Occipital lobe (tissue), 2 donors: ENCODE results near the gene CPNE8. TPM values are rescaled to one million over a fixed set of nuclear protein-coding genes. Genes with fewer than 3 reads are reported as not detected.
A peak's percentile ranks its signal among the peaks of the same experiment; 100 is the strongest.

Source experiments
- DNase-seq: peaks from one replicate; lab custom pipeline; 2025; lab: John Stamatoyannopoulos, UW
- total RNA-seq: library from RNA; depleted of rRNA; stranded (reverse); fragments of >200 nt; gene quantifications from one replicate; pipeline ENCODE4 v1.2.3, GENCODE V29; 2014

Gene CPNE8
- 4.8 TPM for total RNA-seq

DNA sequence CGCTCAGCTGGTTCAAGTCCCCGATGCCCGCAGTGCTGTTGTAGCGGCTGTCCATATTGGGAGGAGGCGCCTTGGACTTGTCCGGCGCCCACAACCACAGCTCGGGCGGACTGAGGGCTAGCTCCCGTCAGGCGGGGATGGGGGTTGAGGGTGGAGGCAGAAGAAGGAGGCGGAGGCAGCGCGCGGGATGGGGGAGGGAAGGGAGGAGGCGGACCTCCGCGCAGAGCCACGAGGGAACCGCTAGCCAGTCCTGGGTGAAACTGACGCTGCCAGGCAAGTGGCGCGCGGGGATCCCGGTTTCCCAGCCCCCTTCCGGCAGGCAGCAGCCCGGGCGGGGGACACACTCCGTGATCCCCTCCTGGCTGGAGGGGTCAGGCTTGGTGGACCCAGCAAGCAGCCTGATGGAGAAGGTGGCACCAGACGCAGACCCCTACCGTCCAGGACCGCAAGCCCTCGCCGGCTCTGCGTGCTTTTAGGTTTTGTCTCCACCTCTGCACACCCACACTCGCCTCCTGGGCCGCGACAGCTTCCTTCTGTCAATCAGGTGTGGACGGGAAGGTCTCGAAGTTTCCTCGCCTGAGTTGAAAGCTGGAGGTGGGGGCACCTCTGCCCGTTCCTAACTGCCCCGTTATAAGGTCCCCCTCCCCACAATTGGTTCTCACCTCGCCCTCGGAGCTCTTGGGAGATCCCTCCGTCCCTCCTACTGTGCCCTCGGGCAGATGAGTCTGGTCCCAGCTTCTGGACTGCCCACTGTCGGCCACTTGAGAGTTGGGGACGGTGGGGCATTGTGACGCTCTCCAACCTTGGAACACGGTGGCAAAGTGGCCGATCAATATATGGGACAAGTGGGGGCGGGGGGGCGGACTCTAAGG is at the start of gene CPNE8:
TSS of gene CPNE8 (minus strand) at position 112 of the 872 bp plus-strand sequence. CDS start at position 55, 57 bp downstream.
- DNase-seq = peak; percentile 68

- no peak for DNase-seq
Measured at GRCh38 chr12:38954238-38954873, 49.0 kb upstream of the CPNE8 start.

DNA sequence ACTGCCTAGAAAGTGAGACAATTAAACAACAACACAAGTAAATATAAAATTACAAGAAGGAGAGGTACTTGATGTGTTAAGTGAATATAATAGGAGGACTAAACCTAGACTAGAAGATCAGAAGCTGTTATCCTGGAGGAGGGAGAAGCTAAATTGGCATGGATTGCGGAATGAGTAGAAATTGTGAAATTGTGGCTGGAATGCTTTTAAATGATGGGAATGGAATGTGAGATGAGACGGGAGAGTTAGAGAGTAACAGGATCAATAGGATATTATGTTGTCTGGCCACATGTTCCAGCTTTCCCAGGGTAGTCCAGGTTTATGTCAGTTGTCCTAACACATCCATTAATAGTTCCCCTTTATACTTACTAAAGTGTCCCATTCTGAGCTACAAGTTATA is 44.0 kb upstream of the CPNE8 start:
- DNase-seq = no peak

GRCh38 chr12:38934686-38935085 is 29.3 kb upstream of the CPNE8 start:
- DNase-seq = no peak

- DNase-seq = no peak
Measured at GRCh38 chr12:38934078-38934584, 28.7 kb upstream of the CPNE8 start.

GRCh38 chr12:38932320-38932719 is 26.9 kb upstream of the CPNE8 start:
- no peak for DNase-seq

DNA sequence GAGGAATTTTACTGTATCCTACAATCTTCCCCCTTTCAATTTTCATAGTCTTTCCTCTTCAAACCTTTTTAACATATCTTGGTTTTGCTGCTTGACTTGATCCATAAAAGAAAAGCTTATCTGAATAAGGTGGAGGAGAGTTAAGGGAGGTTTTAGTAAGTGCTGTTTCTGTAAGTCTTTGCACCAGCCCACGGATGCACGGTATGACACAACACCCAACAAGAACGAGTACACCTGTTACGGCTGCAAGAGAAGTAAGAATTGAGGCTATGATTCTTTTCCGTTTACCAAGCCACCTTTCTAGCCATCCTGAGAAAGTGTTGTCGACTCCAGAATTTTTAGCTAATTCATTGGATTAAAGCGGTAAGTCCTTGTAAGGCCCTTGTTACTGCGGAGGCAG is 26.1 kb upstream of the CPNE8 start:
- DNase-seq = no peak

- DNase-seq = no peak
Measured at GRCh38 chr12:38930990-38931389, 25.6 kb upstream of the CPNE8 start.

DNA sequence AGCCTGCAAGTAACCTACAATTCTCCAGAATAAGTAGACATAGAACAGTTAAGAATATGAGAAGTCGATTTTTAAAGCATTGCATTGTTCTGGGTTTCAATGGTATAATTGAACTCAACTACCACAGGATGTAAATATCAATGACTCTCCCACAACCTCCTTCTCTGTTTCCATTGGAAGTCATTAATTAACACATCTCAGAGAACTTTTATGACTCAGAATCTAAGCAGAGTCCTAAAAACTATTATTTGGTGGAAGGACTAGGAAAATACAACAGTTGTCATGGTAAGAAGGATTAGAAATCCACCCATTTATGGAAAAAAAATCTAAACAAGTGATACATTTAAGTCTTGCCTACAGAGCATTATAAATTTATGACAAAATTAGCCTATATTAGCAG is 21.1 kb upstream of the CPNE8 start:
- no peak for DNase-seq

DNA sequence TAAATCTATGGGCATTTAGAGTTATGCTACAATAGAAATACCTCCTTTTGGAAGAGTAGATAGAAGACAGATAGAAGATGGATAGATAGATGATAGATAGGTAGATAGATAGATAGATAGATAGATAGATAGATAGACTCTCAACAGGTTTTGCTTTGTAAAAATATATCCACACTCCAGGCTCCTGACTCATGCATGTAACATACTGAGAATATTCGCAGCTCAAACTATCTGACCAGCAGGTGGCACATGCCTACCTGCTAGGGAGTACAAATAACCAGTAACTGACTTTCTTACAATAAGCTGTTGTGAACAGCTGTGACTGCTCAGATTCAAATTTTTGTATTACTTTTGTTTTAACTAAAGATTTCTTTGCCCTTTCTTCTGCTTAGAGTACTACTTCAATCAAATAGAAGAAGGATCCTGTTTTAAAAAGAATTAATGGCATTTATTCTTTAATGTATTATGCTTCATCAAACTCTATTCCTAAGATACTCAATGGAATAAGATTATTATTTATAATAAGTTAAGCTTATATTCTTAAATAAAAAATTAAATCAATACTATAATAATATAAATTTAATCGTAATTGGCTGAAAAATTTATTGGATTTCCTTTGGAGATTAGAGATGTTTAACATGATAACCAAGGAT is 15.8 kb upstream of the CPNE8 start:
- no peak for DNase-seq

- DNase-seq = no peak
Measured at GRCh38 chr12:38919191-38919590, 13.8 kb upstream of the CPNE8 start.

DNA sequence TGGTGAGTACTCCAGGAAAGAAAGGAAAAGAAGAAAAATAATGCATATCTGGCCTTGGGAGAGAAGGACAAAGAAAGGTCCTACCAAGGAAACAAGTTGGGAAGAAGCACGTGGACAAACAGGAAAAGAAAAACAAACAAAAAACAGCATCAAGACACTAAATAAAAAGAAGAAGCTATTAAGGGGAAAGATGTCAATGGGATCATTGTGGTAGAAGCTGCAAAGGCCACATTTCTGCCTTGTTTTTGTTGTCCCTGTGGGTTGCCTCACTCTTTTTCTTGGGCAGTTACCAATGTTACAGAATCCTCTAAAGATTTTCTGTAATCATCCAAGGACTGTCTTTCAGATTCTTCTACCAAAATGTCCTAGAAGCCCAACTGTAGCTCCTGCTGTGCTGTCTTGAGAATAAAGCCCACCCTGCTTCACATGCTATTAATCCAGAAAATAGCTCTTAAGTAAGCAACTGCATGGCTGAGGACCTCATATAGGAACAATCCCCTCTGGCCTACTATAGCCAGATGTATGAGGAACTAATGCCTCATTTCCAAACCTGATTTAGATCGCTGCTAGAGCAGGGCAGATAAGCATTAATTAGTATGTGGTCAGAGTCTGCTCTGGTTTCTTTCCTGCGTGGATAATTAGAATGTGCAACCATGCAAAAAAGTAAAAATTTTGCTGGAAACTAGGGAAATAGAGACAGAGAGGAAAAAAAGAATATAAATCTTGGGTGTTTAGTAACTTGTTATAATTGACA is 10.2 kb upstream of the CPNE8 start:
- DNase-seq = no peak

- DNase-seq = no peak
Measured at GRCh38 chr12:38912116-38912515, 6.7 kb upstream of the CPNE8 start.

DNA sequence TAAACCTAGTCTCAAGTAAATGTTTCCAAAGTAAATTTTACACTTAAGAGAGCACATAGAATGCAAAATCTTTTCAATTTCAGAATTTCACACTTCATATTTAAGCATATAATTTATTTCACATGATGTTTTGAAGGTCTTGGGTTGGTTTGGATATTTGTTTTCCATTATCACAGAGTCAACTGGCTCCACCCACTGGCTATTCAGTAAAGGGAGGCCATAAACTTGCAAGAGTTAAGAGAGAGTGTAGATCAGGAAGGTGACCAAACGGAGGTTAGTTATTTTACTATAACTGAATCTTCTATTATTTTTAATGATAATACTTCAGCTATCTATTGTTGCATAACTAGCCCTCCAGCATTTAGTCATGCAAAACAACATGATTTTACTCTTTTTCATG is 6.2 kb upstream of the CPNE8 start:
- no peak for DNase-seq

- DNase-seq = no peak
Measured at GRCh38 chr12:38907201-38907923, 2.0 kb upstream of the CPNE8 start.

DNA sequence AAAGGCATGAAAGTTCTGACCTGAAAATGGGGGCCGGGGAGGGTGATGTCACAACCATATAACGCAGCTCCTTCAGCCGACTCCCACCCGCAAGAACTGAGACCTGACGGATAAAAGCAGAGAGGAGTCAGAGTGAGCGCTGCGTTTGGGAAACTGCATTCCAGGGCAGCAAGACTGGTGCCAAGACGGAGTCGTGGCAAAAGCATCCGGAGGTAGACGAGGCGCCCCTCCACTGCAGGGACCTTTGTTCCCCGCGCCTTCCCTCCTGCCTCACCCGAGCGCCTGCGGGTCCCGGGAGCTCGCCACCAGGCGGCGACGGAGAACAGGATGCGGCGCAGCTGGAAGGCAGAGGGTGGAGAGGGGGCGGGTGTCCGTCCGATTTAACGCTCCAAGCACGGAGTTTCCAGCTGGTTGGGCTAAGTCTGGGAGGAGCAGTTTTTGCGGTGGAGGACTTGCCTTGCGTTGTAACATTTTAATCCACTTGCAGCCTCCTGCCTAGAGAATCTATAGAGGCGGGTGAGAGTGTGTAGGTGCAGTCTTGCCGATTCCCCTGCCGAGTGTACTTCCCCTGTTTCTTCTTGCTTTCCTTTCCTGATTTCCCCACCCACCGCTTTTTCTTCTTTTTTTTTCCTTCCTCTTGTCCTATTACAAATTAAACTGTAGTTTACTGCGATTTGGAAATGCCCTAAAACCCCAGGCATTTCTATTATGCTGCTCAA is 1.2 kb upstream of the CPNE8 start:
- DNase-seq = peak; percentile 77

- peak; percentile 50 for DNase-seq
Measured at GRCh38 chr12:38904537-38905479, 583 bp downstream of the CPNE8 start.

DNA sequence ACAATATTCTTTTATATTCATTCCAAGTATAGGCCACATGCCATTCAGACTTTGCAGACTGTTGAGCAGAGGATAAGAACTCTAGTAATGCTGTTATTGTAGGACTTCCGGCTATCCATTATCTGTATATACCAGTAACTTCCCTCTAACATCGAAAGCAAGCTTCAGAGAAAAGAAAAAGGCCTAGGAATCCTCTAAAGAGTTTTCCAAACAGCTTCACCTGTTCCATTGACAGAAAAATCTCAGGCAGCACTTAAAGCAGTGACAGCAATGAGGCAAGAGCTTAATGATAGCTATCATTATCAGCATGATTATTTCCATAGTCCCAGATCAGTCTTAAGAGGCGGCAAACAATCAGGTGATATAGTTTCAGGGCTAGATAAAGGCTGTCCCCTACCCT is 1.8 kb downstream of the CPNE8 start:
- no peak for DNase-seq
